Ishikawa (cell line): ENCODE data around the gene KLHDC8A.

Experiments
- CEBPB ChIP-seq: IDR thresholded peaks from 2 replicates; pipeline ENCODE4 v1.6.1; 2012
- CREB1 ChIP-seq: IDR thresholded peaks from 2 replicates; pipeline ENCODE4 v1.6.1; 2012; ENCODE audit warnings: low read depth
- EP300 ChIP-seq: IDR thresholded peaks from 2 replicates; pipeline ENCODE4 v1.6.1; 2012; ENCODE audit warnings: borderline replicate concordance
- FOXM1 ChIP-seq: IDR thresholded peaks from 2 replicates; pipeline ENCODE4 v1.6.1; 2012; ENCODE audit warnings: low read depth, borderline replicate concordance
- NFIC ChIP-seq: IDR thresholded peaks from 2 replicates; pipeline ENCODE4 v1.6.1; 2012
- REST ChIP-seq: IDR thresholded peaks from 2 replicates; pipeline ENCODE4 v1.6.1; 2012; ENCODE audit warnings: low read depth, mild to moderate bottlenecking
- TAF1 ChIP-seq: IDR thresholded peaks from 2 replicates; pipeline ENCODE4 v1.6.1; 2012; ENCODE audit warnings: low read depth, mild to moderate bottlenecking
- TEAD4 ChIP-seq: IDR thresholded peaks from 2 replicates; pipeline ENCODE4 v1.6.1; 2012
- TF ChIP-seq, protein P1 (sequence below): IDR thresholded peaks from 2 replicates; pipeline ENCODE4 v1.6.1; 2012

GRCh38 chr1:205375835-205376545, 19.3 kb upstream of the KLHDC8A start:
- TF ChIP-seq EP300 = no peak
- no peak for TF ChIP-seq TAF1
- TF ChIP-seq, protein P1, sequence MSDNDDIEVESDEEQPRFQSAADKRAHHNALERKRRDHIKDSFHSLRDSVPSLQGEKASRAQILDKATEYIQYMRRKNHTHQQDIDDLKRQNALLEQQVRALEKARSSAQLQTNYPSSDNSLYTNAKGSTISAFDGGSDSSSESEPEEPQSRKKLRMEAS = no peak
- TF ChIP-seq REST = no peak
- no peak for TF ChIP-seq CREB1
- TF ChIP-seq FOXM1 = no peak
- TF ChIP-seq NFIC = no peak
- no peak for TF ChIP-seq TEAD4
- no peak for TF ChIP-seq CEBPB
